Amygdala (tissue), 56 donors: Measurements from ENCODE around the gene MRPL20.
A peak's percentile ranks its signal among the peaks of the same experiment; 100 is the strongest.
"Not testable (repeated sequence)": the region's sequence is repeated elsewhere in the genome, so short reads cannot be mapped to it uniquely, and the experiment has no call there.

Source experiments
- DNase-seq, 56 donors: peaks; one replicate each; lab custom pipeline; 2025; lab: John Stamatoyannopoulos, UW

The MRPL20 gene

DNA sequence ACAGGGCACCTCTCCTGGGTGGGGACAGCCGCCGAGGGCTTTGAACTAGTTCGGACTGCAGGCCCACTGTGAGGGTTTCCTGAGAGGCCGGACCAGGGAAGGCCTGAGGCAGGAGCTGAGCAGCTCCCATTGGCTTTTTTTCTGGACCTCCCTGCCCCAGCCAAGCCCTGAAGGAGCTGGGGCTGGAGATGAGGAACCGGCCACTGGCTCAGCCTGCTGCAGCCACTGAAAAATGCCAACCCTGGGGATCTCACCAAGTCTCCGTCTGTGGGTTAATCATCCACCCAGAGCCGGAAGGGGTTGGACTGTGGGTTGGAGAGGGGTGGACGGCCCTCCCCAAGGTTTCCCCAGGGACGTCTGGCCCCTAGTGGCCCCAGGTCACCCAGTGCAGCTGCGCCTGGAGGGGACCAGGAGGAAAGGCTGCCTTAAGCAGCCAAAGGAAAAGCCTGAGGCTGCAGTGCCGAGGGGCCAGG, 30.8 kb upstream of the MRPL20 start:
- DNase-seq = no peak

DNA sequence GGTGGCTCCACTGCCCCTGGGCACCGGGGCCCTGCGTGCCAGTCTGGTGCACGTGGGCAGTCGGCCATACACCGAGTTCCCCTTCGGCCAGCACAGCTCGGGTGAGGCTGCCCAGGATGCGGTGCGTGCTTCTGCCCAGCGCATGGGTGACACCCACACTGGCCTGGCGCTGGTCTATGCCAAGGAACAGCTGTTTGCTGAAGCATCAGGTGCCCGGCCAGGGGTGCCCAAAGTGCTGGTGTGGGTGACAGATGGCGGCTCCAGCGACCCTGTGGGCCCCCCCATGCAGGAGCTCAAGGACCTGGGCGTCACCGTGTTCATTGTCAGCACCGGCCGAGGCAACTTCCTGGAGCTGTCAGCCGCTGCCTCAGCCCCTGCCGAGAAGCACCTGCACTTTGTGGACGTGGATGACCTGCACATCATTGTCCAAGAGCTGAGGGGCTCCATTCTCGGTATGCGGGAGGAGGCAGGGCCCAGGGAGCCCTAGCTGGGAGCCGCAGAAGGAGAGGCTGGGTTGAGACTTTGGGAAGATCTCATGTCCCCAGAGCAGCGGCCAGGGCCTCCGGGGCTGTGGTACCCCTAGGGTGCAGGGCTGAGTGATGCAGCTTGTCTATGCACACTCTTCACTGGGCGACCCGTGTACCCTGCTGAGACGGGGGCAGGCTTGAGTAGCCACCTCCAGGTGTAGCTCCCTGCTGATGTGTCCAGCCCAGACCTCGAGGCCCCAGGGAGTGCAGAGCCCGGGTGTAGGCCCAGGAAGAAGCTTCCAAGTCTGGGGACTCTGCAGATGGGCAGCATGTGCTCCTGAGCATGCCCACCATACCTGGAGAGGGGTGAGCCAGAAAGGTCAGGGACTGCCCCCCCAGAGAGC, 30.2 kb upstream of the MRPL20 start:
- no peak for DNase-seq

DNA sequence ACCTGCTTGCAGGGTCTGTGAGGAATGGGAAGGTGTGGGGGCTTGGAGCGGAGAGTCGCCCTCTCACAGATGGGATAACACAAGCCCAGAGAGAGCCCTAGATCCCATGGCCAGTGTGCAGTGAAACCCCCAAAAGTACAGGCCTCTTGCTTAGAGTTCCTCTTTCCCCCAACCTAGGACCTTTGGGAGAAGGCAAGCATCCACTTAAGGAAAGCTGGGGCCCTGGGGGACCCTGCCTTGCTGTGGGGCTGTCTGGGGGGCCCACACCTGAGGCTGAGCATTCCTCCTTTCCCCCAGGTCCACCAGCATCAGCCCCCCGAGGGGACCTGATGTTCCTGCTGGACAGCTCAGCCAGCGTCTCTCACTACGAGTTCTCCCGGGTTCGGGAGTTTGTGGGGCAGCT, 29.5 kb upstream of the MRPL20 start:
- no peak for DNase-seq

DNA sequence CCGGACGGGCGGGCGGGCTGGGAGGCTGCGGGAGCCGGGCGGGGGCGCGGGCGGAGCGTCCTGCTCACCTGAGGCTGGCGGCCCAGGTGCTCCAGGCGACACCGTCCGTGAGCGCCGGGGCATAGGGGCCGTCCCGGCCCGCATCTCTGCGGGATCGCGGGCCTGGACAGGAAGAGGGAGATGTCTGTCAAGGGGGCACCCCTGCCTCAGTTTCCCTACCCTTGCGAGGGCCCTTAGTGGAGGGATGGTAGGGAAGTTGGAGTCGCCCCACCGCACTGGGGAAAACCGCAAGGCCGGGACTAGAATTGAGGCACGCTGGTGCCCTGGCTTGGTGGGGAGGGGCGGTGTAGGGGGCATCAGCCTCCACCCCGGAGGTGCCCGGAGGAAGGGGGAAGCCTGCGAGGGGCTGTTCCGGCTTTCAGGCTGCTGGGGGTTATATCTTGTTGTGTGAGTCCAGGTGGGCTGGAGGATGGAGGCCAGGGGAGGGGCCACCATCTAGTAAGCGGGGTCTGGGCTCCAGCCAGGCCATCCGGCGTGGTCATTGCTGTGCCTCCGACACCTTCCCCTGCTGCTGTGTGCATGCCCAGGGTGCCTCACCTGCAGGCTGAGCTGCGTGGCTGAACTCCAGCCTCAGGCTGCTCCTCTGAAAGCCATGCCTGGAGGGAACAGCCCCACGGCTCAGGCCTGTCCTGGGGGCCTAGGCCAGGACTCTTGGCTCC, 29.0 kb upstream of the MRPL20 start:
- DNase-seq = no peak

DNA sequence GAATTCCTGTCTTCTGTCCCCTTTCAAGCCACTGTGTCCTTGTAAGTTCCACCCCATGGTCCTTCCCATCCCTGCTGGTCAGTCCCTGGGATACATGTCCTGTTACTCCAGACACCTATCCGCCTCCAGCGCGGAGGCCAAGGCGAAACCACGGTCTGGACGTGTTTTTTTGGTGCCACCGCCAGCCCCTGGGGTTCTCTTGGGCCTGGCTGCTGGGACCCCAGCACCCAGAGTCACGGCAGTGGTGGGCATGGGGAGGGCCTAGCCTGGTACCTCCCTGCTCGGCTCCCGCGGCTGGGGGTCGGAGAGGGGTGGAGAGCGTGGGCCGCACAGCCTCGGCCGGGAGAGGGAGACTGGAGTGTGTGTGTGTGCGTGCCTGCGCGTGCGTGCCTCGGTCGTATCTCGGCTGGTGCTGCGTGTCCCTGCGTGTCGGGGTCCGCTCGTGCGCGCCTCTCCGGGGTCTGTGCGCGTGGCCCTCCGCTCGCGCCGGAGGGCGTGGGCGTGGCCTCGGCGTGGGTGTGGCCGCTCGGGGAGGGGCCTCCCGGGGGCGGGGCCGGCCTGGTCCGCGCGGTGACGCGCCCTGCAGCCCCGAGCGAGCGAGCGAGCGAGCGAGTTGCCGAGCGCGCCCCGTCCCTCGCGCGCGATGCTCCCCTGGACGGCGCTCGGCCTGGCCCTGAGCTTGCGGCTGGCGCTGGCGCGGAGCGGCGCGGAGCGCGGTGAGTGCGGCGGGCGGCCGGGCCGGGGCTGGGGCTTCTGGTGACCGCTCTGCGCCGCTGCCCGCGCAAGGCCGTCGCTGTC, 28.2 kb upstream of the MRPL20 start, which contains the start of gene VWA1:
VWA1 (plus strand) TSS at position 585 of the 798 bp plus-strand sequence; CDS start at position 644, 59 bp downstream.
- peak in 38 of 56 donors; percentile 25 to 86 (median 60) for DNase-seq

DNA sequence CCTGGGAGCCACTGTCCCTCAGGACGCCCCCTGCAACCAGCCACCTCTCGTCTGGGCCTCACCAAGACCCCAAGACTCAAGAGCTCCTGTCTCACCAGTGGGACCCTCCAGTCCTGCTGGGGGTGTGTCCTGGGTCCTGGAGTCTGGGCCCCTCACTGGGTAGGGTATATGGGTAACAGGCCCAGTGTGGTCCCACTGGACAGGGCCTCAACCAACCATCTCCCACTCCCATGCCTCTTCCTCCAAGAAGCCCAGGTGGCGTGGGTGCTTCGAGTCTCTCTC, 27.7 kb upstream of the MRPL20 start:
- no peak for DNase-seq

DNA sequence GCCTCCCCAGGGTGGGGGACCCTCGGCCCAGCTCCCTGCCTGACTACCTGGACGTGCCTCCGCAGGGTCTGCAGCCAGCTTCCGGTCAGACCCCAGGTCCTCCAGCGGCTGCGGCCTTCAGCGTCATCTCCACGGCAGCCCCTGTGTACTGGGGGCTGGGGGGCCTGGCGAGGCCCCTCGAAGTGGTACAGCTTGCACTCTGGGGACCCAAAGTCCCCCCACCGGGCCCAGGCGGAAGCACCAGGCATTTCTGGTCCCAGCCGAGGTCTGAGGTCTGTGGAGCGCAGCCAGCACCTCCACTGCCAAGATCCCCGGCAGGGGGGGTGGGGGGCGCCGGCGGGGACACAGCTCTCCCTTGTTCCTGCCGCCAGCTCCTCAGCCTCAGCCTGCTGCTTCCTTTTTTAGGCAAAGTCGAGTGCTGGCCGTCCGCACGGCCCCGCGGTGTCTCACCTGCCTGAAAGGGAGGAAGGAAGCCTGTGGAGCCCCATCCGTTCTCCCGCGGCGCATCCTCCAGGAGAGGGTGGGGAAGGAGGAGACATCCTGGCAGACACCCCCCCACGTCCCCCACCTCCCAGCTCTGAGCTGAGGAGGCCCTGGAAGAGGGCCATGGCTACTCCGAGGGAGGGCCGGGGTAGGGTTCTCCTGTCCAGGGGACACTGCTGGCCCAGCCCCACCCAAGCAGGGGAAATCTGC, 27.2 kb upstream of the MRPL20 start:
- DNase-seq = peak in 53 of 56 donors; percentile 19 to 88 (median 73)

DNA sequence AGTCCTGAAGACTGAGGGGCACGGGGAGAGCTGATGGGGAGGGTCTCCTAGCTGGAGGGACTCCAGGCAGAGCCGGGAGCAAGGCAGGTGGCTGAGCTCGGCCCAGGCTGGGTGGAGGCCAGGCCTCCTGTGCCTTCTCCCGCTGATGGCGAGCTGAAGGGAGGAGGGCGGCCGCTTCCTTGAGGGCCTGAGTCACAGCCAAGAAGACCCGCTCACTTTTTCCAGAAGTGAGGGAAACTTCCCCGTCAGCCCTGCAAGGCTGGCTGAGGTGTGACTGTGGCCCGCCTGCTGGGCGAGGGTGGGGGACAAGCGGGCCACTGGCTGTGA, 26.7 kb upstream of the MRPL20 start:
- peak in 7 of 56 donors; percentile 44 to 67 (median 54) for DNase-seq

DNA sequence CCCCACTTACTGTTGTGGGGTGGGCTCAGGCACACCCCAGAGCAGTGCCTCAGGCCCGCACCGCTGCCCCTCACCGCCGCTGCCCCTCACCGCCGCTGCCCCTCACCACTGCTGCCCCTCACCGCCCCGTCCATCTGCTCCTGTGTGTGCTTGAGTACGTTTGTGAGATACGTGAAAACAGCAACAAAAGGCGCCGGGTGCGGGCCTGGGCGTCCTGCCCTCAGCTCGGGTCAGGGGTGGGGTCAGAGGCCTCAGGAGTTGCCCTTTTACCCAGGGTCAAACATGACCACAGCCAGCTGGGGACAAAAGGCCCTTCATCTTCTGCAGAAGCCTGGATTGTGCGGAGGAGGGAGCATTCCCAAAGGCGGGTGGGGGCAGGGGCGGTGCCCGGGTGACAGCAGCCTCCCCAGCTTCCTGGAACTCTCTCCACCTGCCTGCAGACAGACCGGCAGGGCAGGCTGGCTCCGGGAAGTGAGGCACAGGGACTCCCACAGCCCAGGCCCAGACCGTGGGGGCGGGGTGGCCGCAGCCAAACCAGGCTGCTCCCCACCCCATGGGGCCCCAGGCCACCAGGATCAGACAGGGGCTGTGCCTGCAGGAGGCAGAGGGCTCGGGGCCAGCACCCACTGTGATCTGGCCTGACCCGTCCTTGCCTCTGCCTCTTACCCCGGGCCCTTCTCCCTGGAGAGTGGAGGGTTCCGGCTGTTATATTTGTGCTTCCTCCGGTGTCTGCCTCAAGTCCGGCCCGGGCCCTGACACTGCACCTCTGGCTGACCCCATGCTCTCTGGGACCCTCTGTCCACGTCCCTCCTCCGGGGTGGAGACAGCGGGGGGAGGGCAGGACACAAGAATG, 26.1 kb upstream of the MRPL20 start:
- peak in 50 of 56 donors; percentile 16 to 92 (median 74) for DNase-seq

DNA sequence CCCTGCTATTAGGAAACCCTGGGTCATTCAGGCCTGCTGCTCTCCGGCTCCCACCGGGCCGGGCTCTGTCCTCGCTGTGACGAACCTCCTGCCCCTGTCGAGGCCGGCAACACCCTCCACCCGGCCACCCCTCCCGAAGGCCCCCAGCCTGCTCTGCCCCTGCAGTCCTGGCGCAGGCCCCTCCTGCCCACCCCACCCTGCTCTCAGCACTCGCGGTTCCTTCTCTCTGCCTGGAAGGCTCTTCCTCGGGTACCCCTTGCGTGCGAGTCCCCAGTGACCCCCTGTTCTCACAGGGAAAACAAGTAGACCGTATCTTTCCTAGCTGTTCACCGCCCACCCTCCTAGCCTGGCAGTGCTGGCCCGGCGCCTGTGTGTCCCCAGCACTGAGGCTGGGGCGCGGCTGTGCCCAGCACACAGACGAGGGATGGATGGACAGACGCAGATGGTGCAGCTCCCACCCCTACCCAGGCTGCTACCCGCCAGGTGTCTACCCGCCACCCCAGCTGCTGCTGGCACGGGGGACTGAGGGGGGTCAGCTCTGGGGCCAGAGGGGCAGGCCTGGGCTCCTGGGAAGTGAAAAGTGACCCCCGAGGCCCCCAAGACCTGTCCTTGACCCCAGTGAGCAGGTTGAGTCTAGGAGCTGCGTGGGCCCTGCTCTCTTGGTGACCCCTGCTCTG, 25.3 kb upstream of the MRPL20 start:
- DNase-seq = peak in 3 of 56 donors; percentile 30 to 47 (median 40)

DNA sequence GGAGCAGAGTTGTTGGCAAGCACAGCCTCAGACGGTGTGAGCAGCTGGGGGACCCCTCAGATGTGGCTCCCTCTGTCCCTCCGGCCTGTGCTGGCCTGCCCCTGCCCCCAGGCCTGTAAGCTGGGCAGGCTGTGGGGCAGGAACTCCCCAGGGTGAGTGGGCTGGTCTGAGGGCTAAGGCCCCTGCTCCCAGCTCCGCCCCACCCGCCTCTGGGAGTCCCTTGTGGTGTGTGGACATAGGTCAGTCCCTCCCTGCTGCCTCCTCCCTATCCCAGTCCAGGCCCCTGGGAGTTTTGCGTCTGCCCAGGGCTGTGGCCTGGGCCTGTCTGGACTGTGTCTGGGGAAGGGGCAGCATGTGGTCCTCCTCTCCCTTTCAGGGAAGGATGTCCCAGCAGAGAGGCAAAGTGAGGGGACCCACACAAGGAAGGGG, 24.8 kb upstream of the MRPL20 start:
- peak in 14 of 56 donors; percentile 23 to 58 (median 37) for DNase-seq

DNA sequence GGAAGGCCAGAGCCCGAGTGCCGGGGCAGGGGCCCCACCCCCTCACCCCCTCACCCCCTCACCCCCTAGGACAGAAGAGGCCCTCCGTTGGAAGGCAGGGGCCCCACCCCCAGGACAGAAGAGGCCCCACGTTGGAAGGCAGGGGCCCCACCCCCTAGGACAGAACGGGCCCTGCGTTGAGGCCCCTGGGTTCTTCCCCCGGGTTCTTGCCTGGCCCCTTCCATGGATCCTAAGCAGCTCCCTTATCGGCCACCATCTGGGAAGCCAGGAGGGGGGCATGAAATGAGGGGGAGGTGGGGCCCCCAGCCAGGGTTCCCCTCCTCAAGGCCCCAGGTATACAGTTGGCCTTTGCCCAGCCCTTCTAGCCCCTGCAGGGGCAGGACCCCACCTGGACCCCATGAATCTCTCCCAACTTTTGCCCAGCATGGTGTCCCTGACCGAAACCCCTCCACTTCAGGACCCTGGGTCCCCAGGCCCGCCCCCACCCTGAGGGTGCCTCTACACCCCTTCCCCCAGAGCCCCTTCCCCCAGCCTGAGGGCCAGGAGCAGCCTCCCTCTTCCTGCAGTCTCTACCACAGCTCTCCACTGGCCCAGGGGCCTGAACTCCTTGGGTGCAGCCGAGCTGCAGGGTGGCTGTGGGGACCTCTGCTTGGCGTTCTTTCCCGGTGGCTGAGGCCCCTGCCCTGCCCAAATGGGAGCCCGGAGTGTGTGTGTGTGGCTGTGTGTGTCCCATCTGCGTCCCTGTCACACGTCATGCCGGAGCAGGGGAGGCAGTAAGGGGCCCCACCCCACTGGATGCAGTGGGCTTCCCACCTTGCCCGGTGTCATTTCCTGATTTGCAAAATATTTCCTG, 24.1 kb upstream of the MRPL20 start:
- DNase-seq = peak in 5 of 56 donors; percentile 29 to 62 (median 55)

DNA sequence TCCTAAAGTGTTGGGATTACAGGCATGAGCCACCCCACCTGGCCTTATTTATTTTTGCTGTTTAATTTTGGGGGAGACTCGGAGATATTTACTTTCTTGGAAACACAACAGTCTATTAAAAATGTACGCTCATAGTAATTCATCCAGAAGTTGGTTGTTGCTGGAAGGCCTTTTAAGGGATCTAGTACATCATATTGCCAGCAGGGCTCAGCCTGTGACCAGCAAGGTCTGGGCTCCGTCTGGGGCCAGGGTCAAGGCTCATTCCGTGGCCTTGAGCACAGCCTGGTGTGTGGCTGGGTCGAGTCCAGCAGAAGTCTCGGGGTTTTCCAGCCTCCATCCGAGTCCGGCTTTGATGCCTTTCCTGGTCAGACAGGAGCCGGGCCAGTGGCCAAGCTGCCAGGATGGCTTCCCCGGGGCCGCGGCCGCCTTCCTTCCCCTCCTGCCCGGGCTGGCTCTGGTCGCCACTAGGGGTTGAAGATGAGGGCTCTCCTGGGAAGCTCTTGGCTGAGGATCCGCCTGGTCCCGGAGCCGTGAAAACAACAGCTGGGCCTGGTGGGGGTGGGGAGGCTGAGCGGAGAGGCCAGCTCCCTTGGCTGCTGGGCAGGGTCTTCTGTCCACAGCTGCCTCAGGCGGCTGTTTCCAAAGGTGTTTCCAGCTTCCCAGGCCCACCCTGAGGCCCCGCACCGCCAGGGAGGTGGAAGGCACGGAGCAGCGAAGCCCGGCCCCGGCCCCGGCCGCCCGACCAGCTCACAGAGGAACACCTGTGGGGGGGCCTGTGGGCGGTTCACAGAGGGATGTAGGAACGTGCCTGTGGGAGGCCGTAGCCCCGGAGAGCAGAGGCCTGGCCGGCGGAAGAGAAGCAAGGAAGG, 23.3 kb upstream of the MRPL20 start:
- peak in 45 of 56 donors; percentile 35 to 84 (median 66) for DNase-seq

DNA sequence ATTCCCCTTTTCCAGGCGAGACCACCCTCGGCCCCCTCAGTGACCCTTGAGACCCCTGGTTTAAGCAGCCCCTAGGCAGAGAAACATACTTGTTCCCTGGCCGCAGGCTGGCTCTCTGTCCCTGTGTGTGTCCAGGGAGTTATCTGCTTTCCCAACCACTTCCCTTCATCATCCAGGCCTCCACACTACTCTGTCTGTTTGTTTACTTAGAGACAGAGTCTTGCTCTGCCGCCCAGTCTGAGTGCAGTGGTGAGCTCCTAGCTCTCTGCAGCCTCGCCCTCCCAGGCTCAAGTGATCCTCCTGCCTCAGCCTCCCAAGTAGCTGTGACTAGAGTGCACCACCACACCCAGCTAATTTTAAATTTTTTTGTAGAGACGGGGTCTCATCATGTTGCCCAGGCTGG, 22.6 kb upstream of the MRPL20 start:
- DNase-seq = no peak

DNA sequence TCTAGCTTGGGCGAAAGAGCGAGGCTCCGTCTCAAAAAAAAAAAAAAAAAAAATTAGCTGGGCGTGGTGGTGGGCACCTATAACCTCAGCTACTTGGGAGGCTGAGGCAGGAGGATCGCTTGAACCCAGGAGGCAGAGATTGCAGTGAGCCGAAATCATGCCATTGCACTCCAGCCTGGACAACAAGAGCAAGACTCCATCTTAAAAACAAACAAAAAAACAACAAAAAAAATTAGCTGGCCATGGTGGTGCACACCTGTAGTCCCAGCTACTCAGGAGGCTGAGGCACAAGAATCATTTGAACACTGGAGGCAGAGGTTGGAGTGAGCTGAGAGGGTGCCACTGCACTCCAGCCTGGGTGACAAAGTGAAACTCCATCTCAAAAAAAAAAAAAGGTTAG, 21.9 kb upstream of the MRPL20 start:
- DNase-seq = not testable (repeated sequence)

DNA sequence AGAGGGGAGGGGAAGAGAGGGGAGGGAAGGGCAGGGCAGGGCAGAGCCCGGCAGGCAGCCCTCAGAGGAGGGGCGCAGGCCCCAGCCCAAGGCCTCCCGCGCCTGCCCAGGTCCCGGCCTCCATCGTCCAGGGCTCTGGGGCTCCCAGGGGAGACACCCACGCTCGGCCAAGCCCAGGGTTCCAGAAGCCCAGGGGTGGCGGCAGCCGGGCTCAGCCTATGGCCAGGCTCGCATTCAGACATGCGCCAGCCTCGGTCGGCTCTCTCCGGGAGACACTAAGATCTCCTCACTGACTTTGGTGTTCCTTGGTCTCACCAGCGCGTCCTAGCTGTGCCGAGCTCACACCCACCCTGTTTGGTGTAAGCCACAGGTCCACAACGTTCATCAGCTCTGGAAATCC, 21.1 kb upstream of the MRPL20 start:
- DNase-seq = peak in 2 of 56 donors; percentile 27 to 39

DNA sequence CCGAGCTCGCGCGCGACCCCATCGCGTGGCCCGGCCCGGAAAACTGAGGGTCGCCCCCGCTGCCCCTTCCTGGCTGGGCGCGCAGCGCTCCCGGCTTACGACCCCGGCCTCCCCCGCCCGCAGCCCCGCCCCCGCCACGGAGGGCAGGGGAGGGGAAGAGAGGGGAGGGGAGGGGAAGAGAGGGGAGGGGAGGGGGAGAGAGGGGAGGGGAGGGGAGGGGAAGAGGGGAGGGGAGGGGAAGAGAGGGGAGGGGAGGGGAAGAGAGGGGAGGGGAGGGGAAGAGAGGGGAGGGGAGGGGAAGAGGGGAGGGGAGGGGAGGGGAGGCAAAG, 20.7 kb upstream of the MRPL20 start:
- peak in 1 of 56 donors; percentile 71 for DNase-seq
